ENCODE measurements around the gene CNIH4. TPM values are rescaled to one million over a fixed set of nuclear protein-coding genes. Genes with fewer than 3 reads are reported as not detected.

CNIH4 gene
- polyA plus RNA-seq, 1 donor from 2014 or later = 53.2 TPM

GRCh38 chr1:224383218-224383617 is 26.5 kb downstream of the CNIH4 start:
- Histone ChIP-seq H2AFZ (ENCODE audit: low read depth, low read length) (no peak overlapping the region), H3K9me2 (ENCODE audit: insufficient read depth, low read length) (no peaks in the 10 kb centered on the region), H3K4me2 (ENCODE audit: low read length) (no peak overlapping the region), H3K27ac (ENCODE audit: low read length) (no peak overlapping the region), H3K4me3 (ENCODE audit: low read length) (no peak overlapping the region), H3F3A (ENCODE audit: insufficient read depth, low read length, poor library complexity, severe bottlenecking) (no peaks in the 10 kb centered on the region), H3K79me2 (replicated peaks; ENCODE audit: insufficient read depth, low read length) (no peaks in the 10 kb centered on the region), H4K20me1 (ENCODE audit: insufficient read depth) (no peaks in the 10 kb centered on the region), H3K9ac (ENCODE audit: low read length) (no peak overlapping the region), H3K27me3 (ENCODE audit: insufficient read depth, low read depth, low read length) (no peaks in the 10 kb centered on the region), H3K9me3 (ENCODE audit: low read length) (no peaks in the 10 kb centered on the region), H3K36me3 (ENCODE audit: insufficient read depth, low read length) (no peaks in the 10 kb centered on the region)
- TF ChIP-seq MXI1 (conservative IDR thresholded peaks at IDR 0.05; ENCODE audit: poor library complexity, severe bottlenecking) (no peak), RAD21 (conservative IDR thresholded peaks at IDR 0.05) (no peak), SMC3 (conservative IDR thresholded peaks at IDR 0.05; ENCODE audit: poor library complexity) (no peak), TAF1 (IDR thresholded peaks at IDR 0.05; ENCODE audit: low read depth) (no peak), POLR2AphosphoS5 (IDR thresholded peaks at IDR 0.05) (no peak), EP300 (conservative IDR thresholded peaks at IDR 0.05; ENCODE audit: poor library complexity, severe bottlenecking) (no peak)
- TF ChIP-seq, protein P1, sequence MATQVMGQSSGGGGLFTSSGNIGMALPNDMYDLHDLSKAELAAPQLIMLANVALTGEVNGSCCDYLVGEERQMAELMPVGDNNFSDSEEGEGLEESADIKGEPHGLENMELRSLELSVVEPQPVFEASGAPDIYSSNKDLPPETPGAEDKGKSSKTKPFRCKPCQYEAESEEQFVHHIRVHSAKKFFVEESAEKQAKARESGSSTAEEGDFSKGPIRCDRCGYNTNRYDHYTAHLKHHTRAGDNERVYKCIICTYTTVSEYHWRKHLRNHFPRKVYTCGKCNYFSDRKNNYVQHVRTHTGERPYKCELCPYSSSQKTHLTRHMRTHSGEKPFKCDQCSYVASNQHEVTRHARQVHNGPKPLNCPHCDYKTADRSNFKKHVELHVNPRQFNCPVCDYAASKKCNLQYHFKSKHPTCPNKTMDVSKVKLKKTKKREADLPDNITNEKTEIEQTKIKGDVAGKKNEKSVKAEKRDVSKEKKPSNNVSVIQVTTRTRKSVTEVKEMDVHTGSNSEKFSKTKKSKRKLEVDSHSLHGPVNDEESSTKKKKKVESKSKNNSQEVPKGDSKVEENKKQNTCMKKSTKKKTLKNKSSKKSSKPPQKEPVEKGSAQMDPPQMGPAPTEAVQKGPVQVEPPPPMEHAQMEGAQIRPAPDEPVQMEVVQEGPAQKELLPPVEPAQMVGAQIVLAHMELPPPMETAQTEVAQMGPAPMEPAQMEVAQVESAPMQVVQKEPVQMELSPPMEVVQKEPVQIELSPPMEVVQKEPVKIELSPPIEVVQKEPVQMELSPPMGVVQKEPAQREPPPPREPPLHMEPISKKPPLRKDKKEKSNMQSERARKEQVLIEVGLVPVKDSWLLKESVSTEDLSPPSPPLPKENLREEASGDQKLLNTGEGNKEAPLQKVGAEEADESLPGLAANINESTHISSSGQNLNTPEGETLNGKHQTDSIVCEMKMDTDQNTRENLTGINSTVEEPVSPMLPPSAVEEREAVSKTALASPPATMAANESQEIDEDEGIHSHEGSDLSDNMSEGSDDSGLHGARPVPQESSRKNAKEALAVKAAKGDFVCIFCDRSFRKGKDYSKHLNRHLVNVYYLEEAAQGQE (IDR thresholded peaks at IDR 0.05; ENCODE audit: borderline replicate concordance) = no peak
- TF ChIP-seq, protein P2, sequence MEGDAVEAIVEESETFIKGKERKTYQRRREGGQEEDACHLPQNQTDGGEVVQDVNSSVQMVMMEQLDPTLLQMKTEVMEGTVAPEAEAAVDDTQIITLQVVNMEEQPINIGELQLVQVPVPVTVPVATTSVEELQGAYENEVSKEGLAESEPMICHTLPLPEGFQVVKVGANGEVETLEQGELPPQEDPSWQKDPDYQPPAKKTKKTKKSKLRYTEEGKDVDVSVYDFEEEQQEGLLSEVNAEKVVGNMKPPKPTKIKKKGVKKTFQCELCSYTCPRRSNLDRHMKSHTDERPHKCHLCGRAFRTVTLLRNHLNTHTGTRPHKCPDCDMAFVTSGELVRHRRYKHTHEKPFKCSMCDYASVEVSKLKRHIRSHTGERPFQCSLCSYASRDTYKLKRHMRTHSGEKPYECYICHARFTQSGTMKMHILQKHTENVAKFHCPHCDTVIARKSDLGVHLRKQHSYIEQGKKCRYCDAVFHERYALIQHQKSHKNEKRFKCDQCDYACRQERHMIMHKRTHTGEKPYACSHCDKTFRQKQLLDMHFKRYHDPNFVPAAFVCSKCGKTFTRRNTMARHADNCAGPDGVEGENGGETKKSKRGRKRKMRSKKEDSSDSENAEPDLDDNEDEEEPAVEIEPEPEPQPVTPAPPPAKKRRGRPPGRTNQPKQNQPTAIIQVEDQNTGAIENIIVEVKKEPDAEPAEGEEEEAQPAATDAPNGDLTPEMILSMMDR (IDR thresholded peaks at IDR 0.05; ENCODE audit: poor library complexity, severe bottlenecking) = no peak

- peaks cover 9% of the 10 kb centered on the region for H3K36me3 ChIP-seq (ENCODE audit: insufficient read depth, low read length)
- H3K27ac ChIP-seq (ENCODE audit: low read length) = no peak overlapping the region
These were observed 30.7 kb downstream of the CNIH4 start for GRCh38 chr1:224387302-224387912.

More at GRCh38 chr1:224387302-224387912, 30.7 kb downstream of the CNIH4 start:
- Histone ChIP-seq H4K20me1 (ENCODE audit: insufficient read depth) (no peaks in the 10 kb centered on the region), H3K27me3 (ENCODE audit: insufficient read depth, low read depth, low read length) (no peaks in the 10 kb centered on the region), H3K4me3 (ENCODE audit: low read length) (no peak overlapping the region), H3K9me2 (ENCODE audit: insufficient read depth, low read length) (no peaks in the 10 kb centered on the region), H3K4me2 (ENCODE audit: low read length) (no peak overlapping the region), H3K9me3 (ENCODE audit: low read length) (no peaks in the 10 kb centered on the region), H3F3A (ENCODE audit: insufficient read depth, low read length, poor library complexity, severe bottlenecking) (no peaks in the 10 kb centered on the region), H3K79me2 (replicated peaks; ENCODE audit: insufficient read depth, low read length) (no peaks in the 10 kb centered on the region), H3K9ac (ENCODE audit: low read length) (no peak overlapping the region), H2AFZ (ENCODE audit: low read depth, low read length) (no peak overlapping the region)
- TF ChIP-seq TAF1 (IDR thresholded peaks at IDR 0.05; ENCODE audit: low read depth) = no peak
- no peak for TF ChIP-seq POLR2AphosphoS5 (IDR thresholded peaks at IDR 0.05)
- TF ChIP-seq RAD21 (conservative IDR thresholded peaks at IDR 0.05) = no peak
- TF ChIP-seq, protein P1 (IDR thresholded peaks at IDR 0.05; ENCODE audit: borderline replicate concordance) = no peak
- no peak for TF ChIP-seq EP300 (conservative IDR thresholded peaks at IDR 0.05; ENCODE audit: poor library complexity, severe bottlenecking)
- no peak for TF ChIP-seq EZH2 (IDR thresholded peaks at IDR 0.05; ENCODE audit: borderline replicate concordance, insufficient read depth, low read length, poor library complexity, severe bottlenecking)
- TF ChIP-seq, protein P2 (IDR thresholded peaks at IDR 0.05; ENCODE audit: poor library complexity, severe bottlenecking) = no peak
- TF ChIP-seq SMC3 (conservative IDR thresholded peaks at IDR 0.05; ENCODE audit: poor library complexity) = no peak
- no peak for TF ChIP-seq MXI1 (conservative IDR thresholded peaks at IDR 0.05; ENCODE audit: poor library complexity, severe bottlenecking)
